IMR-90 (cell line): Measurements from ENCODE around the gene ESR2. TPM values are rescaled to one million over a fixed set of nuclear protein-coding genes. Genes with fewer than 3 reads are reported as not detected.

Source experiments
- ATAC-seq: fragments of 200-7000 bp; cut with Tn5 transposase; 2 replicates; pipeline ENCODE4 v1.9.1; 2020; ENCODE audit warnings: low read depth, mild to moderate bottlenecking, moderate library complexity
- BruUV-seq: library from RNA; stranded (reverse); fragments of 400-500 nt; replicated peaks from 2 replicates; lab custom pipeline; 2021; lab: Mats Ljungman, UMichigan
- CTCF ChIA-PET: fragments of 300-600 bp; formaldehyde crosslinking; extraction: SDS; loops from one replicate; lab custom pipeline; 2021; ENCODE audit warnings: antibody characterized with exemption; lab: Yijun Ruan, JAX
- POLR2A ChIA-PET: fragments of 300-600 bp; sonication (Branson Sonifier 250); formaldehyde crosslinking; loops from one replicate; lab custom pipeline; 2022; ENCODE audit warnings: antibody characterized with exemption; ENCODE audit not compliant: unreplicated experiment; lab: Charles Lee
- DNase-seq: peaks from one replicate; pipeline ENCODE4 v3.0.0; 2013
- H2AFZ ChIP-seq: replicated peaks from 2 replicates; pipeline ENCODE3; 2013; ENCODE audit warnings: low read length, mild to moderate bottlenecking; ENCODE audit not compliant: poor library complexity
- H2AK5ac ChIP-seq: 2 replicates; pipeline ENCODE4 v1.6.1; 2013; ENCODE audit warnings: low read depth, low read length, inconsistent platforms
- H2AK9ac ChIP-seq: replicated peaks from 2 replicates; pipeline ENCODE3; 2013; ENCODE audit warnings: mild to moderate bottlenecking, low read depth, low read length, moderate library complexity; ENCODE audit not compliant: poor library complexity
- H2BK120ac ChIP-seq: 2 replicates; pipeline ENCODE4 v1.6.1; 2013; ENCODE audit warnings: low read depth, low read length, inconsistent platforms
- H2BK15ac ChIP-seq: 3 replicates; pipeline ENCODE4 v1.6.1; 2013; ENCODE audit warnings: low read depth, low read length, inconsistent platforms
- H2BK20ac ChIP-seq: 2 replicates; pipeline ENCODE4 v1.6.1; 2013; ENCODE audit warnings: low read depth, mild to moderate bottlenecking, inconsistent platforms, low read length, moderate library complexity
- H2BK5ac ChIP-seq: 2 replicates; pipeline ENCODE4 v1.6.1; 2013; ENCODE audit warnings: mild to moderate bottlenecking, low read depth, low read length, inconsistent platforms; ENCODE audit not compliant: poor library complexity, severe bottlenecking
- H3K14ac ChIP-seq: replicated peaks from 2 replicates; pipeline ENCODE4 v1.6.1; 2013; ENCODE audit warnings: low read depth, low read length, inconsistent platforms
- H3K18ac ChIP-seq: 2 replicates; pipeline ENCODE4 v1.6.1; 2013; ENCODE audit warnings: low read depth, low read length, control low read depth
- H3K23ac ChIP-seq: 2 replicates; pipeline ENCODE4 v1.6.1; 2013; ENCODE audit warnings: low read depth, low read length, inconsistent platforms
- H3K27ac ChIP-seq: 2 replicates; pipeline ENCODE4 v1.5.1; 2013; ENCODE audit warnings: mild to moderate bottlenecking, control low read depth, low read length; ENCODE audit not compliant: insufficient read depth
- H3K27me3 ChIP-seq: 2 replicates; pipeline ENCODE4 v1.6.1; 2013; ENCODE audit warnings: low read length; ENCODE audit not compliant: control insufficient read depth, insufficient read depth
- H3K36me3 ChIP-seq: 2 replicates; pipeline ENCODE4 v1.6.1; 2013; ENCODE audit warnings: low read length, mixed read lengths; ENCODE audit not compliant: control insufficient read depth, insufficient read depth
- H3K4ac ChIP-seq: 2 replicates; pipeline ENCODE4 v1.6.1; 2013; ENCODE audit warnings: low read depth, low read length, inconsistent platforms
- H3K4me1 ChIP-seq: 2 replicates; pipeline ENCODE4 v1.6.1; 2013; ENCODE audit warnings: low read length, mixed read lengths; ENCODE audit not compliant: control insufficient read depth, insufficient read depth
- H3K4me2 ChIP-seq: 2 replicates; pipeline ENCODE4 v1.6.1; 2013; ENCODE audit warnings: low read depth, mild to moderate bottlenecking, control low read depth, low read length, moderate library complexity
- H3K4me3 ChIP-seq: 2 replicates; pipeline ENCODE4 v1.5.1; 2013; ENCODE audit warnings: low read depth, mild to moderate bottlenecking, control low read depth, low read length, moderate library complexity; ENCODE audit not compliant: insufficient read depth
- H3K56ac ChIP-seq: 2 replicates; pipeline ENCODE4 v1.6.1; 2013; ENCODE audit warnings: low read length, inconsistent platforms; ENCODE audit not compliant: insufficient read depth; ENCODE audit errors: extremely low read depth
- H3K79me1 ChIP-seq, 2 experiments: 2 replicates each; pipeline ENCODE4 v1.6.1; 2013; ENCODE audit warnings: low read length in 2 of 2, inconsistent platforms in 1 of 2, low read depth in 1 of 2
- H3K9ac ChIP-seq: 2 replicates; pipeline ENCODE4 v1.6.1; 2013; ENCODE audit warnings: low read depth, low read length, control low read depth
- H3K9me1 ChIP-seq: 2 replicates; pipeline ENCODE4 v1.6.1; 2013; ENCODE audit warnings: low read length, inconsistent platforms; ENCODE audit not compliant: insufficient read depth
- H3K9me3 ChIP-seq: 2 replicates; pipeline ENCODE4 v1.6.1; 2013; ENCODE audit warnings: low read length; ENCODE audit not compliant: control insufficient read depth, insufficient read depth
- H4K20me1 ChIP-seq: 2 replicates; pipeline ENCODE4 v1.6.1; 2013; ENCODE audit warnings: low read length, inconsistent platforms; ENCODE audit not compliant: insufficient read depth
- H4K5ac ChIP-seq: 2 replicates; pipeline ENCODE4 v1.6.1; 2013; ENCODE audit warnings: mild to moderate bottlenecking, low read depth, low read length, control low read depth
- H4K8ac ChIP-seq, 2 experiments: 2 replicates each; pipeline ENCODE4 v1.6.1; 2013; ENCODE audit warnings: low read depth in 2 of 2, low read length in 2 of 2, control low read depth in 1 of 2, inconsistent platforms in 1 of 2
- H4K91ac ChIP-seq: 2 replicates; pipeline ENCODE4 v1.6.1; 2013; ENCODE audit warnings: low read depth, low read length, inconsistent platforms; ENCODE audit not compliant: insufficient read depth
- FOS ChIP-seq: fragments of 150-350 bp; IDR thresholded peaks from 2 replicates; pipeline ENCODE4 v1.6.1; 2016; ENCODE audit warnings: low read depth, low read length
- MXI1 ChIP-seq: IDR thresholded peaks from 2 replicates; pipeline ENCODE4 v1.6.1; 2012; ENCODE audit warnings: low read depth, mild to moderate bottlenecking, low read length, moderate library complexity, borderline replicate concordance
- NFE2L2 ChIP-seq: fragments of 150-350 bp; IDR thresholded peaks from 2 replicates; pipeline ENCODE4 v1.6.1; 2016; ENCODE audit warnings: low read depth, mild to moderate bottlenecking, low read length
- RFX5 ChIP-seq: IDR thresholded peaks from 2 replicates; pipeline ENCODE4 v1.8.0; 2012; ENCODE audit warnings: low read depth, mild to moderate bottlenecking, low read length, moderate library complexity
- SMC3 ChIP-seq: fragments of 150-350 bp; IDR thresholded peaks from 2 replicates; pipeline ENCODE4 v1.6.1; 2016; ENCODE audit warnings: low read depth, mild to moderate bottlenecking, antibody characterized with exemption, low read length, moderate library complexity
- WGBS, 2 experiments: methylation state at CpG; one replicate each; pipeline versions ENCODE4 v1.1.5 to v1.1.7; 2013; ENCODE audit warnings: missing lambda C conversion rate in 2 of 2; ENCODE audit not compliant: insufficient read length in 1 of 2; ENCODE audit errors: extremely low coverage in 2 of 2; 5-methylcytosine and 5-hydroxymethylcytosine counted together
- dilution Hi-C: fragments of 300-500 bp; cut with HindIII; formaldehyde crosslinking; loops from one replicate; pipeline ENCODE4 v1.14.3; 2018; ENCODE audit warnings: low sequenced_read_pairs; ENCODE audit not compliant: unreplicated experiment
- in situ Hi-C: fragments of 300-500 bp; cut with MboI; formaldehyde crosslinking; loops from 3 replicates; pipeline ENCODE4 v1.14.3; 2019; ENCODE audit warnings: low sequenced_read_pairs, inconsistent platforms, mixed read lengths
- intact Hi-C: fragments of 100-400 bp; cut with micrococcal nuclease; formaldehyde crosslinking; loops from 2 replicates; pipeline ENCODE4 v1.10.0; 2022
- polyA plus RNA-seq, 3 experiments: library from polyadenylated mRNA; depleted of rRNA; stranded (reverse); fragments of >200 nt; gene quantifications; 2 replicates each; pipeline ENCODE4 v1.2.3, GENCODE V29; 2012; ENCODE audit warnings: low replicate concordance in 1 of 3
- total RNA-seq: library from RNA; depleted of rRNA; stranded (reverse); fragments of >200 nt; gene quantifications from 2 replicates; pipeline ENCODE4 v1.2.3, GENCODE V29; 2012

The ESR2 gene
- total and polyA plus RNA-seq, 2 of the 4 experiments (the other 2 are of a cell fraction), result under 0.01 to 0.03 TPM

DNA sequence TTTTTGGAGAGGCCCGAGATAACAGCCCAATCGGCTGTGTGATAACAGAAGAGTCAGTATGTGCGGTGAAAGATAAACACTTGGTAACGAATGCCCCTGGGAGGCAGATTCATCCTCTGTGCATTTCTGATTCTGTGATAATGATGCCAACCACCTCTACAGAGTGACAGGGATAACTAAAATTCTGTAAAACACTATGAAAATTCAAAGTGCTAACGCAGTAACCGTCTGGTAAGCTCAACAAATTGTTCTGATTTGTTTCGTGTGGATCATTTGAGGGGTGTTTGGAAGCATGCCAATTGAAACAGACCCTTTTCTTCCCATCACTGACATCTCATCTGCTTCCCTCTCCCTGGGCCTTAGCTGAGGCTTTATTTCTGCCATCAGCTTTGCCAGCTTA lies 76.3 kb downstream of the ESR2 start:
- H3K18ac ChIP-seq, result no peak overlapping the region
- H3K27ac ChIP-seq, result no peak overlapping the region
- H4K91ac ChIP-seq, result no peak overlapping the region
- H3K9me3 ChIP-seq, result no peaks in the 10 kb centered on the region
- no peak overlapping the region for H3K4ac ChIP-seq
- no peaks in the 10 kb centered on the region for H3K79me1 ChIP-seq
- H3K4me3 ChIP-seq, result no peak overlapping the region
- H3K9me1 ChIP-seq, result peaks cover 8% of the 10 kb centered on the region; the same call in 1 of the 2 replicates
- H2AK9ac ChIP-seq, result no peak overlapping the region
- no peak for TF ChIP-seq MXI1
- no peak for TF ChIP-seq SMC3
- TF ChIP-seq RFX5, result no peak
- no peak for TF ChIP-seq NFE2L2
- no peak for TF ChIP-seq FOS
- no peak for ATAC-seq
- H3K36me3 ChIP-seq, result peaks cover 12% of the 10 kb centered on the region; the same call in 1 of the 2 replicates
- H2BK5ac ChIP-seq, result no peak overlapping the region
- H2BK20ac ChIP-seq, result no peak overlapping the region
- H3K23ac ChIP-seq, result no peak overlapping the region
- in situ Hi-C loops (no loop called here), intact Hi-C loops (no loop called here), dilution Hi-C loops (no loop called here)
- no peaks in the 10 kb centered on the region for H3K4me1 ChIP-seq
- no peak overlapping the region for H2AFZ ChIP-seq
- CTCF ChIA-PET, result no interaction called here
- WGBS, 2 experiments, result no CpG with 5 or more reads among the region's 7 CpGs
- BruUV-seq, result no TSS peak
- H4K20me1 ChIP-seq, result no peaks in the 10 kb centered on the region
- no peak overlapping the region for H3K9ac ChIP-seq
- H2BK15ac ChIP-seq, result no peak overlapping the region
- H2BK120ac ChIP-seq, result no peak overlapping the region
- H4K5ac ChIP-seq, result no peak overlapping the region
- H3K14ac ChIP-seq, result no peak overlapping the region
- no peak overlapping the region for H3K56ac ChIP-seq
- H3K4me2 ChIP-seq, result no peak overlapping the region
- no peak overlapping the region for H2AK5ac ChIP-seq
- no peak overlapping the region for H4K8ac ChIP-seq
- no peaks in the 10 kb centered on the region for H3K27me3 ChIP-seq
- no peak for DNase-seq
- POLR2A ChIA-PET, result no interaction called here
